ENCODE measurements around the gene SHE. TPM values are rescaled to one million over a fixed set of nuclear protein-coding genes. Genes with fewer than 3 reads are reported as not detected.

Gene SHE
- total and polyA plus RNA-seq, 2 donors (not counting 1 experiment from before 2014, with no cell fraction given), result not detected

DNA sequence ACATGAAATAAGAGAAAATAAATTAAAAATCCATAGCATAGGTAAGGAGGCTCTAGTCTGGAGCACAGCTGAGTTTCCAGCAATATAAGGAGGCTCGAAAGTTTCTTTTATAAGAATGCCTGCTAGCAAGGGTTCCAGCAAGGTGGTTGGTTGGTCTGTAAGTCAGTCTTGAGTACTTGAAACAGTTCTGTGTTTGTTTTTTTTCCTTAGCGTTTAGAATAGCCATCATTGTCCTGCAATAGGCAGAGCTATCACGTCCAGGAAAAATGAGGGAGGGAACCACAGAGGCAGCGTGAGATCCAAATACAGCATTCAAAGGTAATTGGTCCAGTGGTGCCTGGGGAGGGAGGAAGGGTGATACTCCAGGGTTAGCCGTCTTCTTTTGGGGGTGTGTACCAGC is 47.9 kb upstream of the SHE start:
- no peak overlapping the region for H3K9ac ChIP-seq (ENCODE audit: insufficient read depth, low read length)
- no peak overlapping the region for H3K4me2 ChIP-seq (ENCODE audit: extremely low read depth, insufficient read depth, low read length)
- DNase-seq (ENCODE audit: low read depth in 2 of 2), result no peak
- H4K20me1 ChIP-seq (ENCODE audit: control insufficient read depth, extremely low read depth, insufficient read depth, low read length), result no peaks in the 10 kb centered on the region
- H3K4me1 ChIP-seq (ENCODE audit: control insufficient read depth, extremely low read depth, insufficient read depth, low read length), result no peaks in the 10 kb centered on the region
- no peak overlapping the region for H2AFZ ChIP-seq (ENCODE audit: low read length)
- H3K79me2 ChIP-seq (ENCODE audit: control insufficient read depth, insufficient read depth, low read length), result peaks cover 2% of the 10 kb centered on the region
- H3K36me3 ChIP-seq (ENCODE audit: control insufficient read depth, insufficient read depth, low read length), result peaks cover 35% of the 10 kb centered on the region
- TF ChIP-seq, protein P1, sequence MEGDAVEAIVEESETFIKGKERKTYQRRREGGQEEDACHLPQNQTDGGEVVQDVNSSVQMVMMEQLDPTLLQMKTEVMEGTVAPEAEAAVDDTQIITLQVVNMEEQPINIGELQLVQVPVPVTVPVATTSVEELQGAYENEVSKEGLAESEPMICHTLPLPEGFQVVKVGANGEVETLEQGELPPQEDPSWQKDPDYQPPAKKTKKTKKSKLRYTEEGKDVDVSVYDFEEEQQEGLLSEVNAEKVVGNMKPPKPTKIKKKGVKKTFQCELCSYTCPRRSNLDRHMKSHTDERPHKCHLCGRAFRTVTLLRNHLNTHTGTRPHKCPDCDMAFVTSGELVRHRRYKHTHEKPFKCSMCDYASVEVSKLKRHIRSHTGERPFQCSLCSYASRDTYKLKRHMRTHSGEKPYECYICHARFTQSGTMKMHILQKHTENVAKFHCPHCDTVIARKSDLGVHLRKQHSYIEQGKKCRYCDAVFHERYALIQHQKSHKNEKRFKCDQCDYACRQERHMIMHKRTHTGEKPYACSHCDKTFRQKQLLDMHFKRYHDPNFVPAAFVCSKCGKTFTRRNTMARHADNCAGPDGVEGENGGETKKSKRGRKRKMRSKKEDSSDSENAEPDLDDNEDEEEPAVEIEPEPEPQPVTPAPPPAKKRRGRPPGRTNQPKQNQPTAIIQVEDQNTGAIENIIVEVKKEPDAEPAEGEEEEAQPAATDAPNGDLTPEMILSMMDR (conservative IDR thresholded peaks at IDR 0.05 in 1 of 2, IDR thresholded peaks at IDR 0.05 in 1 of 2; ENCODE audit: low read depth in 1 of 2, low read length in 2 of 2), result no peak
- no peak for TF ChIP-seq EZH2 (IDR thresholded peaks at IDR 0.05; ENCODE audit: low read length, missing control alignments)
- no peak overlapping the region for H3K4me3 ChIP-seq (replicated peaks in 1 of 4; ENCODE audit: control extremely low read depth in 1 of 4, insufficient read depth in 1 of 4, low read depth in 3 of 4, low read length in 4 of 4)
- no peaks in the 10 kb centered on the region for H3K9me3 ChIP-seq (ENCODE audit: control insufficient read depth, insufficient read depth, low read depth, low read length)
- no peaks in the 10 kb centered on the region for H3K27me3 ChIP-seq (ENCODE audit: control insufficient read depth, insufficient read depth, low read length)
- H3K27ac ChIP-seq (ENCODE audit: insufficient read depth, low read length), result no peak overlapping the region

DNA sequence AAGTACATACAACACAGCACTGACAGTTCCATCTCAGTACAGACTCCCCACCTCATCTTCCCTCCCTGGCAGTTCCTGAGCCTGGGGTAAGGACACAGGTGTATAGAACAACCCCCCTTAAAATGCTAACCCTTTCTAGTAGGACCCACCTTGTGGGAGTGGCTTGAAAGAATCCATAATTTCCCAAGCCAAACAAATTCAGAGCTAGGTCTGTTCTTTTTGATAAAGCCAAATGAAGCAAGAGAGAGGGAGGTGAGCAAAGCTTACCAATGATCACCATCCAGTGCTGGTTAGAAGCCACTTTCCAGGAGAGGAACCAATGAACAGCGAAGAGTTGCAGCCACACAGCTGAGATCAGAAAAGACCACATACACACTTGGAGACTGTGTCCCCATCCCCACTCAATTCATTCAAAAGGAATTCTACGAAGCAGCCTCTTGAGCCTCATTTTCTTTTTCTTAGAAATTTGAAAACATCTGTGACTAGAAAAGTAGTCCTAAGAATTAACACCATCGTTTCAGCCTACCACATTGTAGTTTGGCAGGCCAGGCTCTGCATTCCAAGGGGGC is 47.1 kb upstream of the SHE start:
- no peaks in the 10 kb centered on the region for H4K20me1 ChIP-seq (ENCODE audit: control insufficient read depth, extremely low read depth, insufficient read depth, low read length)
- H3K4me1 ChIP-seq (ENCODE audit: control insufficient read depth, extremely low read depth, insufficient read depth, low read length), result no peaks in the 10 kb centered on the region
- H3K9ac ChIP-seq (ENCODE audit: insufficient read depth, low read length), result no peak overlapping the region
- no peaks in the 10 kb centered on the region for H3K79me2 ChIP-seq (ENCODE audit: control insufficient read depth, insufficient read depth, low read length)
- H3K4me3 ChIP-seq (replicated peaks in 1 of 4; ENCODE audit: control extremely low read depth in 1 of 4, insufficient read depth in 1 of 4, low read depth in 3 of 4, low read length in 4 of 4), result no peak overlapping the region
- no peaks in the 10 kb centered on the region for H3K9me3 ChIP-seq (ENCODE audit: control insufficient read depth, insufficient read depth, low read depth, low read length)
- TF ChIP-seq, protein P1 (conservative IDR thresholded peaks at IDR 0.05 in 1 of 2, IDR thresholded peaks at IDR 0.05 in 1 of 2; ENCODE audit: low read depth in 1 of 2, low read length in 2 of 2), result no peak
- no peak for TF ChIP-seq EZH2 (IDR thresholded peaks at IDR 0.05; ENCODE audit: low read length, missing control alignments)
- DNase-seq (ENCODE audit: low read depth in 2 of 2), result no peak
- H3K27ac ChIP-seq (ENCODE audit: insufficient read depth, low read length), result no peak overlapping the region
- H3K27me3 ChIP-seq (ENCODE audit: control insufficient read depth, insufficient read depth, low read length), result no peaks in the 10 kb centered on the region
- peaks cover 30% of the 10 kb centered on the region for H3K36me3 ChIP-seq (ENCODE audit: control insufficient read depth, insufficient read depth, low read length)
- no peak overlapping the region for H2AFZ ChIP-seq (ENCODE audit: low read length)
- no peak overlapping the region for H3K4me2 ChIP-seq (ENCODE audit: extremely low read depth, insufficient read depth, low read length)

DNA sequence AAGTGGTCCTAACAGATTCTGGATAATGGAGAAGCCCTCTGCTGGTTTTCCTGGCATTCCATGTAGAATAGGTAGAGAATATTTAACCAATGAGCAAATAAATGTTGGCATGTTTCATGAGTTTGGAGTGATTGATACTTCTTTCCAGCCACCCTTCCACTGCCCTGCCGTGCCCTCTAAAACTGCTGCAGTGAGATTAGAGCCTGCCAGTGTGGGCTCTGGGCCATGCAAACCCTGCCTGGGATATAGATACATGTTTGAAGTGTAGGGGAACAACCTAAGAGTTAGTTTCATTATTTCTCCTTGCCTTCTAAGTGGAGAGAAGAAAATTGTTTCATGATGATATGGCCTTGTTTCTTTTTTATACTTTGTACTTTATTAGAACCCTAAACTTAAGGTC is 45.8 kb upstream of the SHE start:
- Histone ChIP-seq H3K9ac (ENCODE audit: insufficient read depth, low read length) (no peak overlapping the region), H2AFZ (ENCODE audit: low read length) (no peak overlapping the region), H3K36me3 (ENCODE audit: control insufficient read depth, insufficient read depth, low read length) (peaks cover 25% of the 10 kb centered on the region), H3K4me2 (ENCODE audit: extremely low read depth, insufficient read depth, low read length) (no peak overlapping the region), H4K20me1 (ENCODE audit: control insufficient read depth, extremely low read depth, insufficient read depth, low read length) (no peaks in the 10 kb centered on the region), H3K27me3 (ENCODE audit: control insufficient read depth, insufficient read depth, low read length) (no peaks in the 10 kb centered on the region), H3K9me3 (ENCODE audit: control insufficient read depth, insufficient read depth, low read depth, low read length) (no peaks in the 10 kb centered on the region), H3K27ac (ENCODE audit: insufficient read depth, low read length) (no peak overlapping the region), H3K4me3 (replicated peaks in 1 of 4; ENCODE audit: control extremely low read depth in 1 of 4, insufficient read depth in 1 of 4, low read depth in 3 of 4, low read length in 4 of 4) (no peak overlapping the region), H3K4me1 (ENCODE audit: control insufficient read depth, extremely low read depth, insufficient read depth, low read length) (no peaks in the 10 kb centered on the region), H3K79me2 (ENCODE audit: control insufficient read depth, insufficient read depth, low read length) (no peaks in the 10 kb centered on the region)
- no peak for DNase-seq (ENCODE audit: low read depth in 2 of 2)
- TF ChIP-seq, protein P1 (conservative IDR thresholded peaks at IDR 0.05 in 1 of 2, IDR thresholded peaks at IDR 0.05 in 1 of 2; ENCODE audit: low read depth in 1 of 2, low read length in 2 of 2), result no peak
- TF ChIP-seq EZH2 (IDR thresholded peaks at IDR 0.05; ENCODE audit: low read length, missing control alignments), result no peak

All from fibroblast of lung (primary cell).